GM21526 (cell line): ENCODE data around the gene SFT2D1.

Source experiments
- ATAC-seq: cut with Tn5 transposase; IDR thresholded peaks from one replicate; pipeline ENCODE4 v1.9.1; 2021; ENCODE audit warnings: moderate library complexity; ENCODE audit not compliant: unreplicated experiment, low FRiP score

Gene SFT2D1

GRCh38 chr6:166282394-166283032, 59.8 kb downstream of the SFT2D1 start:
- ATAC-seq, result no peak

GRCh38 chr6:166281104-166281503, 61.2 kb downstream of the SFT2D1 start:
- no peak for ATAC-seq

DNA sequence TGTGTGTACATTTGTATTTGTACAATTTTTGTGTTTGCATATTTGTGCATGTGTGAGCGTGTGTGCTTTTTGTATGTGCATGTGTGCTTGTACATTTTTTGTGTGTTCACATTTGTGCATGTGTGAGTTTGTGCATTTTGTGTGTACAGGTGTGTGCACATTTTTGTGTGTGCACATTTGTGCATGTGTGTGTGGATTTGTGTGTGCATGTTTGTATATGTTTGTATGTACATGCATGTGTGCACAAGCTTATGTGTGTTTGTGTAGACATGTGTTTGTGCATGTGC, 63.0 kb downstream of the SFT2D1 start:
- no peak for ATAC-seq

DNA sequence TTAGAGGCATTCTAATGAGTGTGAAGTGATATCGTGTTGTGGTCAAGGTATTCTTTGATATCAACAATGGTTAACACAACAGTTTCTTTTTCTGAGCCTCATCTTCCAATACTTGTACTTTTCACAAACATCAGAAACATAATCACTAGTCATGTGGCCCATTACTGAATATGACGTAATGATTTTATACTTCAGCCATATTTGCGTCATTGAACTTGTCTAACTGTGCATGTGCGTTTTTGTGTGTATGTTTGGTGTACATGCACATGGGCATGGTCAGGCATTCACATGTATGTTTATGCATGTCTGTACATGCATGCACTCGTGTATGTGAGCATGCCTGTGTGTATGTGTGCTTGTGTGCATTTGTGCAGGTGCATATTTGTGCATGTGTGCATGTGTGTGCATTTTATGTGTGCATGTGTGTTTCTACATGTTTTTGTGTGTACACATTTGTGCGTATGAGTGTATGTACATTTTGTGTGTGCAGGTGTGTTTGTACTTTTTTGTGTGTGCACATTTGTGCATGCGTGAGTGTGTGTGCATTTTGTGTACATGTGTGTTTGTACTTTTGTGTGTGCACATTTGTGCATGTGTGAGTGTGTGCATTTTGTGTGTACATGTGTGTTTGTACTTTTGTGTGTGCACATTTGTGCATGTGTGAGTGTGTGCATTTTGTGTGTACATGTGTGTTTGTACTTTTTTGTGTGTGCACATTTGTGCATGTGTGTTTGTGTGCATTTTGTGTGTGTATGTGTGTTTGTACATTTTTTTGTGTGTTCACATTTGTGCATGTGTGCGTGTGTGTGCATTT, 63.6 kb downstream of the SFT2D1 start:
- no peak for ATAC-seq

DNA sequence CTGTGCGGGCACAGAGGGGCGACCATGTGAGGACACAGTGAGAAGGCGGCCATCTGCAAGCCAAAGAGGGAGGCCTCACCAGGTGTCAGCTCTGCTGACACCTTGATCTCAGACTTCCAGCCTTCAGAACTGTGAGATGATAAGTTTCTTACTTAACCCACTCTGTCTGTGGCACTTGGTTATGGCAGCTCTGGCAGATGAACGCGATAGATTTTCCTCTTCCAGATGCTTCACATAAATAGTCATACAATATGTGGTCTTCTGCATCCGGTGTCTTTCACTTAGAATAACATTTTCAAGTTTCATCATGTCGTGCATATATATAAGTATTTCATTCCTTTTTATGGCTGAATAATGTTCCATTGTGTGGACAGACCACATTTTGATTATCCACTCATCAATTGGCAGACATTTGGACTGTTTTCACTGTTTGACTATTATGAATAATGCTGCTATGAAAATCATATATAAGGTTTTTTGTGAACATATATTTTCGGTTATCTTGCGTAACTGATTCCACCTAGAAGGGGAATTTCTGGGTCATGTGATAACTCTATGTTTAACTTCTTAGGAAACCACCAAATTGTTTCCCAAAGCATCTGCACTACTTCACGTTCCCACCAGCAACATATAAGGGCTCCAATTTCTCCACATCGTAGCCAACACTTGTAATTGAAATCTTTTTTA, 64.3 kb downstream of the SFT2D1 start:
- no peak for ATAC-seq

- ATAC-seq, result no peak
Observed at GRCh38 chr6:166277018-166277417, 65.3 kb downstream of the SFT2D1 start.

GRCh38 chr6:166275714-166276166, 66.6 kb downstream of the SFT2D1 start:
- peak; percentile 87 for ATAC-seq

- ATAC-seq, result no peak
Observed at GRCh38 chr6:166274739-166275370, 67.5 kb downstream of the SFT2D1 start.

- no peak for ATAC-seq
Observed at GRCh38 chr6:166274163-166274562, 68.2 kb downstream of the SFT2D1 start.

DNA sequence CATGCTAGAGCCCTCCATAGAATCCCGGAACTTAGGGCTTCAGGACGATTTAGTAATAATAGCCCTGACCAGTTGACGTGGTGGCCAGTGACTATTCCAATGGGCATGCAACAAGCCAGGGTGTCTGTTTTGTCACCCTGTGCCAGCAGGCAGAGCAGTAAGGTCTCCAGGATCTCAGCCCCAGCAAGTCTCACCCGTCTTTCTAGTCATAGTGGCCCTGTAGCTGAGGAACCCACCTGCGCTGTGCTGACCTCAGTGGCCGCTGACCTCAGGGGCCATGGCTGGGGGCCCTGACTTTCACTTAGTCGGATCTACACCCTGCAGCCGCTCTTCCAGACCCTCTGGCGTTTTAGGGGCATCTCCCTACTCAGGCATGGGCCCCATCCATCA, 71.0 kb downstream of the SFT2D1 start:
- ATAC-seq, result no peak

GRCh38 chr6:166270706-166271375, 71.5 kb downstream of the SFT2D1 start:
- no peak for ATAC-seq
